ENCODE measurements around the gene SKAP2. TPM values are rescaled to one million over a fixed set of nuclear protein-coding genes. Genes with fewer than 3 reads are reported as not detected.

SKAP2 gene
- total and polyA plus RNA-seq, 7 donors = 3.2 to 19.4 (median 8.3) TPM

DNA sequence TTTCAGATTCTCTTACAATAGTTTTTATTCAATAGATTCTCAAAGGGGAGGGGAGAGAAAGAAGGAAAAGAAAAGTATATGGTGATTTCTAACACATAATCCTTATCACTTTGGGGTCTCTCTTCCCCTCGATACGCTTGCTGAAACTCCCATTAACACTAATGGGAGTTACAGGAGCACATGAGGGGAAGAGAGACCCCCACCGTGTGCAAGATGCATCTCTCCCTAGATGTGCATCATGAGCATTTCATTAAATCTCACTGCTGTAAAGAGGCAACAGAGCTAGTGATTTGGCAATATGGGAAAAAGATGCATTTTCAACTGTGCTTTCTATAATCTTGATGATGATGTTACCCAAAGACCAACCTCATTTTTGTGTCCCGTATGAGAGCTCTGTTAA lies 177.4 kb downstream of the SKAP2 start:
- DNase-seq (no peak), ATAC-seq (no peak)
- Histone ChIP-seq H3K4me1 (peaks cover 6% of the 10 kb centered on the region), H3K27ac (no peak overlapping the region), H3K4me3 (no peak overlapping the region), H3K9me3 (no peaks in the 10 kb centered on the region), H3K27me3 (ENCODE audit: insufficient read depth in 3 of 3, low read length in 2 of 3) (no peaks in the 10 kb centered on the region), H3K36me3 (ENCODE audit: insufficient read depth in 1 of 2, low read depth in 1 of 2) (no peaks in the 10 kb centered on the region)
- 80 to 84% (median 82%) methylated on average over 4 of the region's 4 CpGs for WGBS, 3 donors
- intact Hi-C loops (cut with DNase I) = loop anchor here in 1 of 2 donors (2.0 kb wide), 1 partner anchor 474 kb away; no protein-coding TSS in a partner anchor
- TF ChIP-seq, protein P1, sequence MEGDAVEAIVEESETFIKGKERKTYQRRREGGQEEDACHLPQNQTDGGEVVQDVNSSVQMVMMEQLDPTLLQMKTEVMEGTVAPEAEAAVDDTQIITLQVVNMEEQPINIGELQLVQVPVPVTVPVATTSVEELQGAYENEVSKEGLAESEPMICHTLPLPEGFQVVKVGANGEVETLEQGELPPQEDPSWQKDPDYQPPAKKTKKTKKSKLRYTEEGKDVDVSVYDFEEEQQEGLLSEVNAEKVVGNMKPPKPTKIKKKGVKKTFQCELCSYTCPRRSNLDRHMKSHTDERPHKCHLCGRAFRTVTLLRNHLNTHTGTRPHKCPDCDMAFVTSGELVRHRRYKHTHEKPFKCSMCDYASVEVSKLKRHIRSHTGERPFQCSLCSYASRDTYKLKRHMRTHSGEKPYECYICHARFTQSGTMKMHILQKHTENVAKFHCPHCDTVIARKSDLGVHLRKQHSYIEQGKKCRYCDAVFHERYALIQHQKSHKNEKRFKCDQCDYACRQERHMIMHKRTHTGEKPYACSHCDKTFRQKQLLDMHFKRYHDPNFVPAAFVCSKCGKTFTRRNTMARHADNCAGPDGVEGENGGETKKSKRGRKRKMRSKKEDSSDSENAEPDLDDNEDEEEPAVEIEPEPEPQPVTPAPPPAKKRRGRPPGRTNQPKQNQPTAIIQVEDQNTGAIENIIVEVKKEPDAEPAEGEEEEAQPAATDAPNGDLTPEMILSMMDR (IDR thresholded peaks at IDR 0.05) = no peak

DNA sequence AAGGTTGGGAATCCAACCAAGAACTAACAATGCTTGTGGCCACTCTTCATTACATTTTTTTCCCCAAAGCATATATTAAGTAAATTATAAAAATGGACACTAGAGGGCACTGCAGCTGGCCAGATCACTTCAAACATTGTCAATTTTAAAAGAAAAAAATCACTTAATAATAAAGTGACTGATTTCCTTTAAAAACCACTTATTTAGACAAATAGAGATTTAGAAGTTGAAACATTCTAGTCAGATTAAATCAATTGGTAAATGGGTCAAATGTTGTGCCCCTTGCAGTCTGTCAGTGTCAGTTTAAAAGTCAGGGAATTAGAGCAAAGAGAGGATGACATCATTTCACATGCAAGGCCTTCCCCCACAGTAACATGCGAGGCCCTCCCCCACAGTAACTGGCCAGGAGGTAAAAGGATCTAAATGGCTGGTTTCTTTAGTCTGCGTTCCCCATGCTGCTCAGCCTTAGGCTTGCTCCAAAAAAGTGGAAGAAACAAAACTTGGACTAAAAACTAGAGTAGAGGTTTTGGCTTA lies 177.9 kb downstream of the SKAP2 start:
- H3K27ac ChIP-seq = no peak overlapping the region
- TF ChIP-seq, protein P1 (IDR thresholded peaks at IDR 0.05) = peak; percentile 76
- ATAC-seq (peak in 2 of 4 donors; percentile 45 to 69), DNase-seq (peak; percentile 19 to 48)
- no peaks in the 10 kb centered on the region for H3K9me3 ChIP-seq
- peaks cover 6% of the 10 kb centered on the region for H3K4me1 ChIP-seq
- WGBS, 3 donors = 35 to 54% (median 43%) methylated on average over 2 of the region's 2 CpGs
- no peak overlapping the region for H3K4me3 ChIP-seq
- H3K27me3 ChIP-seq (ENCODE audit: insufficient read depth in 3 of 3, low read length in 2 of 3) = no peaks in the 10 kb centered on the region
- no peaks in the 10 kb centered on the region for H3K36me3 ChIP-seq (ENCODE audit: insufficient read depth in 1 of 2, low read depth in 1 of 2)
- intact Hi-C loops (cut with DNase I) = loop anchor here in 1 of 2 donors (2.0 kb wide), 1 partner anchor 474 kb away; no protein-coding TSS in a partner anchor

DNA sequence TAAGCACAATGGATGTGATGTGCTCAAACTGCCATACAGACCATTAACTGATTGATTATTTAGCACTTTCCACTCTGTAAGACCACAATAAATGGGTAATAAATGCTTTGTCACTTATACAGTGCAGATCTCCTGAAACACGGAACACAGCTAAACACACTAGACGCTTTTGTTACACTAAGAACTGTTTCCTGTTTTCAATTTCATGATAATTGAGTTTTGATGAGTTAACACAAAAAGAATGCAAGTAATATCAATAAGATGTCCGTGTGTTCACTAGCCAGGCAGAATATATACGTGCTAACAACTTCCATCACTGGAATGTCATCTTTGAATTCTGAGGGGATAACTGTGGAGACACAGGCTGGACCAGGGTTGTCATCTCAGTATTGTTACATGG lies 178.8 kb downstream of the SKAP2 start:
- intact Hi-C loops (cut with DNase I) = loop anchor here in 1 of 2 donors (2.0 kb wide), 1 partner anchor 475 kb away; no protein-coding TSS in a partner anchor

DNA sequence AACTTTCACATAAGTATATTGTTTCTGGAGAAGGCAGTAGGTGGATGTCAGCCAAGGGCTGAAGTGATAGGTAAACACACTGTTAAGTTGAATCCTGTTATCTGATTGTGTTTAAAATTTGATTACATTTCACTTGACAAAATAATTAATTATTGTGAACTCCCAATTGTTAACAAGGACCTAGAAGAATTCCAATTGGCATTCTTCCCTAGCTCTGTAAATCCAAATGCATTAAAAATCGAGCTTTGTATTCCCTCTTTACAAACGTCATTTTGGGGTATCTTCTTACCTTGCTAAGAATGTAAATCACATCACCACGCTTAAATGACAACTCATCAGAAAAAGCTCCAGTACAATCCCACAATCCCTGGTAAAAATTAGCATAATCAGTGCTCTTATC lies 179.9 kb downstream of the SKAP2 start:
- peaks cover 6% of the 10 kb centered on the region for H3K4me1 ChIP-seq
- H3K27ac ChIP-seq = no peak overlapping the region
- H3K9me3 ChIP-seq = no peaks in the 10 kb centered on the region
- DNase-seq (no peak), ATAC-seq (no peak)
- H3K4me3 ChIP-seq = no peak overlapping the region
- WGBS, 3 donors = 77 to 88% (median 78%) methylated on average over 3 of the region's 3 CpGs
- TF ChIP-seq, protein P1 (IDR thresholded peaks at IDR 0.05) = no peak
- intact Hi-C loops (cut with DNase I) = no loop called here
- no peaks in the 10 kb centered on the region for H3K36me3 ChIP-seq (ENCODE audit: insufficient read depth in 1 of 2, low read depth in 1 of 2)
- no peaks in the 10 kb centered on the region for H3K27me3 ChIP-seq (ENCODE audit: insufficient read depth in 3 of 3, low read length in 2 of 3)

More for the DNA sequence above, 178.8 kb downstream of the SKAP2 start:
- no peak for ATAC-seq
- no peak overlapping the region for H3K4me3 ChIP-seq
- H3K36me3 ChIP-seq (ENCODE audit: insufficient read depth in 1 of 2, low read depth in 1 of 2) = no peaks in the 10 kb centered on the region
- TF ChIP-seq, protein P1 (IDR thresholded peaks at IDR 0.05) = no peak
- no peak overlapping the region for H3K27ac ChIP-seq
- H3K9me3 ChIP-seq = no peaks in the 10 kb centered on the region
- H3K4me1 ChIP-seq = peaks cover 6% of the 10 kb centered on the region
- DNase-seq = no peak
- WGBS, 3 donors = 41 to 52% (median 49%) methylated on average over 4 of the region's 4 CpGs
- H3K27me3 ChIP-seq (ENCODE audit: insufficient read depth in 3 of 3, low read length in 2 of 3) = no peaks in the 10 kb centered on the region

DNA sequence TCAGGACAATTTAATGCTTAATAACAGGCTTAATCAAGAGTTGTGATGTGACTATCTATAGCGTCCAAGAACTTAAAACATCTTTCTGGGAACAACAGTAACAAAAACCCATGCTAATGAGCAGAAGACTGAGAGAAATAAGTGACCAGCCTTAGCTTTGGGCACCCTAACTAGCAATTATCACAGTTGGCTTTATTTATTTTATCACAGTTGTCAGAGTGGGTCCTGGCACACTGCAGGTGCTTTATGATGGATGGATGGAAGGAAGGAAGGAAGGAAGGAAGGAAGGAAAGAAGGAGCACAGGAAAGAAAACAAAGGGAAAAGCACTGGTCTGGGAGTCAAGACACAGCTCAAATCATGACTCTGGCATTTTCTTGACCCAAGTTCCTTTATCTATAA lies 181.1 kb downstream of the SKAP2 start:
- Histone ChIP-seq H3K27ac (no peak overlapping the region), H3K9me3 (no peaks in the 10 kb centered on the region), H3K4me3 (no peak overlapping the region), H3K36me3 (ENCODE audit: insufficient read depth in 1 of 2, low read depth in 1 of 2) (no peaks in the 10 kb centered on the region), H3K27me3 (ENCODE audit: insufficient read depth in 3 of 3, low read length in 2 of 3) (no peaks in the 10 kb centered on the region), H3K4me1 (no peaks in the 10 kb centered on the region)
- intact Hi-C loops (cut with DNase I) = loop anchor here in 1 of 2 donors (2.0 kb wide), 1 partner anchor 478 kb away; no protein-coding TSS in a partner anchor
- ATAC-seq = no peak
- TF ChIP-seq, protein P1 (IDR thresholded peaks at IDR 0.05) = no peak
- no peak for DNase-seq
- 88 to 95% (median 88%) methylated on average over 1 of the region's 1 CpG for WGBS, 3 donors
